Common myeloid progenitor, CD34-positive (primary cell): ENCODE measurements around the gene KHDC3L.

Experiments
- CTCF ChIA-PET: fragments of 350-600 bp; sonication (Branson Sonifier 250); formaldehyde crosslinking; loops from one replicate; lab custom pipeline; 2021; ENCODE audit warnings: antibody characterized with exemption; lab: Charles Lee
- POLR2A ChIA-PET: fragments of 350-600 bp; sonication (Branson Sonifier 250); formaldehyde crosslinking; loops from one replicate; lab custom pipeline; 2021; ENCODE audit warnings: antibody characterized with exemption; lab: Charles Lee
- DNase-seq, 3 donors: peaks; one replicate each; pipeline versions ENCODE4 v3.0.0 to v3.0.0-alpha.2; 2013
- H3K27ac ChIP-seq, 2 experiments: 1 replicate in 1 of 2; 2 replicates in 1 of 2; pipeline ENCODE4 v1.7.0; 2013; ENCODE audit warnings: inconsistent platforms in 2 of 2, low read length in 2 of 2, mild to moderate bottlenecking in 2 of 2, low read depth in 1 of 2, moderate library complexity in 1 of 2; ENCODE audit not compliant: severe bottlenecking in 2 of 2, insufficient read depth in 1 of 2, poor library complexity in 1 of 2
- H3K27me3 ChIP-seq, 5 experiments: replicated peaks in 2 of 5; 1 replicate in 3 of 5; 2 replicates in 2 of 5; pipeline versions ENCODE4 v1.6.1 to v1.7.0; 2013; ENCODE audit warnings: low read length in 4 of 5, mild to moderate bottlenecking in 2 of 5, moderate library complexity in 2 of 5, inconsistent platforms in 1 of 5; ENCODE audit not compliant: insufficient read depth in 5 of 5, control insufficient read depth in 4 of 5
- H3K36me3 ChIP-seq, 4 experiments: 1 replicate in 2 of 4; 2 replicates in 2 of 4; pipeline versions ENCODE4 v1.6.1 to v1.7.0; 2013; ENCODE audit warnings: low read length in 3 of 4, control low read depth in 1 of 4, mild to moderate bottlenecking in 1 of 4; ENCODE audit not compliant: control insufficient read depth in 4 of 4, insufficient read depth in 4 of 4
- H3K4me1 ChIP-seq, 4 experiments: 1 replicate in 3 of 4; 2 replicates in 1 of 4; pipeline versions ENCODE4 v1.6.1 to v1.7.1; 2013; ENCODE audit warnings: low read length in 3 of 4, mild to moderate bottlenecking in 3 of 4, control low read depth in 1 of 4, inconsistent platforms in 1 of 4, moderate library complexity in 1 of 4; ENCODE audit not compliant: control insufficient read depth in 4 of 4, insufficient read depth in 4 of 4; ENCODE audit errors: control extremely low read depth in 1 of 4
- H3K4me3 ChIP-seq, 7 experiments: 1 replicate in 4 of 7; 2 replicates in 3 of 7; pipeline versions ENCODE4 v1.5.1 to v1.7.0; 2013; ENCODE audit warnings: mild to moderate bottlenecking in 7 of 7, low read length in 6 of 7, moderate library complexity in 6 of 7, inconsistent platforms in 2 of 7, low read depth in 2 of 7, control low read depth in 1 of 7; ENCODE audit not compliant: insufficient read depth in 4 of 7, control insufficient read depth in 1 of 7; ENCODE audit errors: extremely low read depth in 1 of 7
- H3K9me3 ChIP-seq, 5 experiments: 1 replicate in 4 of 5; 2 replicates in 1 of 5; pipeline versions ENCODE4 v1.6.1 to v1.7.1; 2013; ENCODE audit warnings: low read length in 4 of 5, mild to moderate bottlenecking in 2 of 5, inconsistent platforms in 1 of 5, low read depth in 1 of 5, moderate library complexity in 1 of 5; ENCODE audit not compliant: control insufficient read depth in 4 of 5, insufficient read depth in 2 of 5; ENCODE audit errors: control extremely low read depth in 1 of 5
- WGBS: methylation state at CpG from one replicate; pipeline ENCODE4 v1.1.5; 2013; ENCODE audit not compliant: insufficient coverage; 5-methylcytosine and 5-hydroxymethylcytosine counted together

KHDC3L gene

DNA sequence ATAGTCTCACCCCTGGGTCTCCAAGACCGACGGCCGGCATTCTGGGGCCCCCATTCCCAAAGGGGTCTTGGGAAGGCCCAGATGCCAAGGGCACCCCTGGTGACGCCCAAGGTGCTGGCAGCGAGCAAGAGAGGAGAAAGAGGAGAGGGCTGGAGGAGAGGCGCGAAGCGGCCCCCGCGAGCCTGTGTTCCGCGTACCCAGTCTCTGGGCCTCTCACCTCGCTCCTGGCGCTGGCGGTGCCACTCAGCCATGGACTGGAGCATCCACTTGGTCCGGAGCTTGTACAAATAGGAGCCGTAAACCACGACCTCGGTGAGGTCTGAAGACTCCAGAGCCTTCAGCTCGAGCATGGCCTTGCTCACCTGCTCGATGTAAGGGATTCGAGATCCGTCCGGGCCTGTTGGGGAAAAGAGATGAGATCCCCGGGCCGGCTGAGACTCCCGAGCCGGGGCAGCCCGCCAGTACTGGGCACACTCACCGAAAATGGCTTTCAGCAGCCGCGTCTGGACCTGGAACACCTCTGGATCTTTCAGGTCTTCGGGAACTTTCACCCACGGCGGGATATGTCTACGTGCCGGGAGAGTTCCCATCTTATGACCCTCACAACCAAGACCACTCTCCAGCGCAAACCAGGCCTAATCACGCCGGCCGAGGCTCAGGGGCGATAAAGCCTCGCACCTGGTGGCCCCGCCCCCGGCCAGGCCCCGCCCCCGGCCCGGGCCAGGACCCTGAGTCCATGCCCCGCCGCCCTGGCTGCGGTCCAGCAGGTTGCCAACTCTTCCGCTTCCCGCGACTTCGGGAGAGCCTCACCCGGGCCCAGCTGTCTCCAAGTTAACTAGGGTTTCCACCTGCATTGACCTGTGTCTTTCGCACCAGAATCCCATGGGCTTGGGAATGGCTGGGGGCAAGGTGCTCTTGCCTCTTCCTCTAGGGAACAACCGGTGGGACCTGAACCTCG is 8.5 kb upstream of the KHDC3L start, which contains the start of gene DPPA5:
TSS of gene DPPA5 (minus strand) at position 641 of the 958 bp plus-strand sequence. CDS start at position 590, 51 bp downstream.
- Histone ChIP-seq H3K27me3 (peaks cover 6 to 38% (median 13%) of the 10 kb centered on the region in 5 experiments), H3K4me1 (no peaks in the 10 kb centered on the region), H3K9me3 (peaks cover 0 to 8% (median 0%) of the 10 kb centered on the region in 5 experiments), H3K4me3 (no peak within 1 kb of the TSS), H3K36me3 (no peaks in the 10 kb centered on the region), H3K27ac (no peak within 1 kb of the TSS)
- POLR2A ChIA-PET: no interaction called here
- 96% methylated on average over 50 of the region's 59 CpGs for WGBS
- no peak for DNase-seq
- CTCF ChIA-PET: no interaction called here

DNA sequence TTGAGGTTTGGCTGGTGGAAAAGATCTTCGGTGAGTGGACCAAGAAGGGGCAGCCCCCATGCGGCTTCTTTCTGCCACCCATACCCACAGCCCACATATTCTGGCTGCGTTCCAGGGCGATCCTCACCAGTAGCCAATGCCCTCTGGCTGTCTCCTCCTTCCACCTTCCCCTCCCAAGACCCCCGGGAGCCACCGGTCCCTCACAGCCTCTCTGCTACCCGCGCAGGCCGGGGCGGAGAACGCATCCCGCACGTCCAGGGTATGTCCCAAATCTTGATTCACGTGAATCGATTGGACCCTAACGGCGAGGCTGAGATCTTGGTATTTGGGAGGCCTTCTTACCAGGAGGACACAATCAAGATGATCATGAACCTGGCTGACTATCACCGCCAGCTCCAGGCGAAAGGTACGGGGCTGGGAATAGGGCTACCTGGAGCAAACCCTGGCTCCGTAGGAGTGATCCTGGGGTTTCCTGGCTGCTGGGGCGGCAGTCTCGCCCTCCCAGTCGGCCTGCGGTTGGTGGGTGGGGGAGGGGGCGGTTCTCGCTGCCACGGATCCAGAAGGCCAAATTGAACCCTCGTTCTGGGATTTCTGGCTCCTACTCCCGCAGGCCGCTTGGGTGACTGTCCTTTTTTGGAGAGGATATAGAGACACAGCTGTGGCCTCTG is 545 bp downstream of the KHDC3L start:
- POLR2A ChIA-PET: no interaction called here
- over 99% methylated on average over 30 of the region's 31 CpGs for WGBS
- CTCF ChIA-PET: no interaction called here
- H3K9me3 ChIP-seq: peaks cover 0 to 2% (median 0%) of the 10 kb centered on the region in 5 experiments
- H3K36me3 ChIP-seq: no peaks in the 10 kb centered on the region
- DNase-seq: no peak
- H3K4me1 ChIP-seq: no peaks in the 10 kb centered on the region
- H3K4me3 ChIP-seq: no peak overlapping the region
- H3K27ac ChIP-seq: no peak overlapping the region
- no peaks in the 10 kb centered on the region for H3K27me3 ChIP-seq

DNA sequence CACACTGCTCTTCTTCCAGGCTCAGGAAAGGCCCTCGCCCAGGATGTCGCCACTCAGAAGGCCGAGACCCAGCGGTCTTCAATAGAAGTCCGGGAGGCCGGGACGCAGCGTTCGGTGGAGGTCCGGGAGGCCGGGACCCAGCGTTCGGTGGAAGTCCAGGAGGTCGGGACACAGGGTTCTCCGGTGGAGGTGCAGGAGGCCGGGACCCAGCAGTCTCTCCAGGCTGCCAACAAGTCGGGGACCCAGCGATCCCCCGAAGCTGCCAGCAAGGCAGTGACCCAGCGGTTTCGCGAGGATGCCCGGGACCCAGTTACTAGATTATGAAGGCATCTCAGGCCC is 1.0 kb downstream of the KHDC3L start:
- H3K4me3 ChIP-seq: no peak overlapping the region
- no peak overlapping the region for H3K27ac ChIP-seq
- DNase-seq: no peak
- 99% methylated on average over 19 of the region's 23 CpGs for WGBS
- H3K36me3 ChIP-seq: no peaks in the 10 kb centered on the region
- H3K9me3 ChIP-seq: peaks cover 0 to 2% (median 0%) of the 10 kb centered on the region in 5 experiments
- ChIA-PET POLR2A (no interaction called here), CTCF (no interaction called here)
- no peaks in the 10 kb centered on the region for H3K4me1 ChIP-seq
- H3K27me3 ChIP-seq: no peaks in the 10 kb centered on the region

DNA sequence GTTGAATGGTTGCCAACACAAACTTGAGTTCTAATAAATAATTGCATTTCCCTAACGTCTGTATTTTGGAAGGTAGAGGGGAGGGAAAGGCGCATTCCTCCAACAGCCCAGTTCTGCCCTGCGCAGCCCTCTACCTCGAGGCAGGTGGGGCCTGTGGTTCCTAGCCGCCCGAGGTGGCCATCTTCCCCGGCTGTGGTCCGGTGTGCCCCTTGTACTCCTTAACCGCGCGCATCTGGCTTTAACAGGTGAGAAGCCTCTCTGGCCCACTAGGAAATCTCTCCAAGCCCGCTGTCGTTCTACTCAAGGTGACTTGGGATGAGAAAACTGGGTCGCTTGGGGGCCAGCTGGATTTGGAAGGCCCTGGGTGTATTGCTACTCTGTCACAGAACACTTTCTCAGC is 1.7 kb downstream of the KHDC3L start:
- WGBS: 97% methylated on average over 11 of the region's 14 CpGs
- CTCF ChIA-PET: no interaction called here

DNA sequence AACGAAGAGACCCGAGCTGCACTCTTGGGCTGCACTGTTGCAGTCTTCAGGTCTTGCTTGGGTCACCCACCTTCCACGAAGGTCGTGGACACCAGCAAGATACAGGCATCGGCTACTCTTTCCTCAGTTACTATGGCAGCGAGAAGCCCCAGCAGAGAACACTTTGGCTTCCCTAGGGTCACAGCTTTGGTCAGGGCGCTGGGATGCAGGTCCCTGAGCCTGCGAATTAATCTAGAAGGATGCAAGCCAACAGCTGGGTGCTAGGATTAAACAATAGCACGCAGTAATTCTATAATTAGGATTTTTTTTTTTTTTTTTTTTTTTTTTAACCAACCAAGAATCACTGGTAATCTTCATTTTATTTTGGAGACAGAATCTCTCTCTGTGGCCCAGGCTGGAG is 2.1 kb downstream of the KHDC3L start:
- Histone ChIP-seq H3K27me3 (no peaks in the 10 kb centered on the region), H3K4me3 (no peak overlapping the region), H3K4me1 (no peaks in the 10 kb centered on the region), H3K36me3 (no peaks in the 10 kb centered on the region), H3K27ac (no peak overlapping the region), H3K9me3 (peaks cover 0 to 7% (median 0%) of the 10 kb centered on the region in 5 experiments)
- ChIA-PET CTCF (no interaction called here), POLR2A (no interaction called here)
- WGBS: 93% methylated on average over 7 of the region's 9 CpGs
- DNase-seq: no peak

More for the DNA sequence above, 1.7 kb downstream of the KHDC3L start:
- Histone ChIP-seq H3K4me1 (no peaks in the 10 kb centered on the region), H3K36me3 (no peaks in the 10 kb centered on the region), H3K9me3 (peaks cover 0 to 3% (median 0%) of the 10 kb centered on the region in 5 experiments), H3K27ac (no peak overlapping the region), H3K4me3 (no peak overlapping the region), H3K27me3 (no peaks in the 10 kb centered on the region)
- POLR2A ChIA-PET: no interaction called here
- no peak for DNase-seq

DNA sequence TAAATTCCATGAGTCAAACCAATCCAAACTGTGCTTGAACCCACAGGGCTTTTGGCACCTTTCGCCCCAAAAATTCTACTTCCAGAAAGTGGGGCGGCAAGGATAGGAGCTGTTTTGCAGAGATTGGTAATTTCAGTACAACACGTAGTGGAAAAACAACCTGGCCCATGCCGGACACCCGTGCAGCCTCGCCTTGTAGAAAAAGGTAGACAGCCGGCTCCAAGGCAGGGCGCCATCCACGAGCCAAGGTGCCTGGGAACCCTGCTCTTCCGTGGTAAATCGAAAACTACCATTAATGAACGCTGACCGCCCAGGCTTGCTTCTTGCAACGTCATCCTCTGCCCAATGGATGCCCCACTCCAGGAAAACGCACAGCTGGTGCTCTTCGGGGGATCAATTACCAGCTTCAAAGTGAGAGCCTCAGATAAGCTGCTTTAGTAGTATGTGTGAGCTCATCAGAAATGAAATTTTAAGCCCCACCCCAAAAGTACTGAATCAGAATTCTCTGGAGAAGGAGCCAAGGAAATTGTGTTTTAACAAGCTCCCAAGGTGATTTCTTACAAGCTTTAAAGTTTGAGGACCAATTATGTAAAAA is 5.4 kb downstream of the KHDC3L start:
- no peaks in the 10 kb centered on the region for H3K36me3 ChIP-seq
- no peak overlapping the region for H3K27ac ChIP-seq
- ChIA-PET POLR2A (no interaction called here), CTCF (no interaction called here)
- no peak for DNase-seq
- WGBS: 87% methylated on average over 14 of the region's 16 CpGs
- peaks cover 0 to 17% (median 9%) of the 10 kb centered on the region in 5 experiments for H3K9me3 ChIP-seq
- H3K4me1 ChIP-seq: no peaks in the 10 kb centered on the region
- no peak overlapping the region for H3K4me3 ChIP-seq
- no peaks in the 10 kb centered on the region for H3K27me3 ChIP-seq
